ENCODE measurements around the gene MAPK12. TPM values are rescaled to one million over a fixed set of nuclear protein-coding genes. Genes with fewer than 3 reads are reported as not detected.

Gene MAPK12
- total RNA-seq, 1 donor from 2014 or later, result 63.3 TPM

GRCh38 chr22:50281384-50281760 lies 19.9 kb upstream of the MAPK12 start:
- no peaks in the 10 kb centered on the region for H3K27me3 Mint-ChIP-seq (ENCODE audit: low read depth)
- H3K9me3 Mint-ChIP-seq, result no peaks in the 10 kb centered on the region
- no peak for TF ChIP-seq CTCF (IDR thresholded peaks at IDR 0.05; ENCODE audit: unreplicated experiment)
- H3K36me3 Mint-ChIP-seq, result peaks cover 15% of the 10 kb centered on the region
- H3K4me3 Mint-ChIP-seq, result no peak overlapping the region
- no peak for DNase-seq (ENCODE audit: low spot score in 2 of 2, unreplicated experiment in 2 of 2)
- H3K27ac Mint-ChIP-seq, result no peak overlapping the region
- peaks cover 8% of the 10 kb centered on the region for H3K4me1 Mint-ChIP-seq

- H3K36me3 Mint-ChIP-seq, result peaks cover 13% of the 10 kb centered on the region
- H3K4me3 Mint-ChIP-seq, result no peak overlapping the region
- H3K9me3 Mint-ChIP-seq, result no peaks in the 10 kb centered on the region
- H3K4me1 Mint-ChIP-seq, result peaks cover 8% of the 10 kb centered on the region
- peak overlapping the region; percentile 47 for H3K27ac Mint-ChIP-seq
- TF ChIP-seq CTCF (IDR thresholded peaks at IDR 0.05; ENCODE audit: unreplicated experiment), result no peak
- DNase-seq (ENCODE audit: low spot score in 2 of 2, unreplicated experiment in 2 of 2), result no peak
- no peaks in the 10 kb centered on the region for H3K27me3 Mint-ChIP-seq (ENCODE audit: low read depth)
These were observed 19.4 kb upstream of the MAPK12 start for GRCh38 chr22:50280708-50281383.

- Mint-ChIP-seq H3K9me3 (no peaks in the 10 kb centered on the region), H3K27me3 (ENCODE audit: low read depth) (no peaks in the 10 kb centered on the region), H3K36me3 (peaks cover 12% of the 10 kb centered on the region), H3K4me3 (no peak overlapping the region), H3K4me1 (peaks cover 8% of the 10 kb centered on the region), H3K27ac (no peak overlapping the region)
- no peak for TF ChIP-seq CTCF (IDR thresholded peaks at IDR 0.05; ENCODE audit: unreplicated experiment)
- no peak for DNase-seq (ENCODE audit: low spot score in 2 of 2, unreplicated experiment in 2 of 2)
These were observed 18.7 kb upstream of the MAPK12 start for GRCh38 chr22:50280022-50280707.

GRCh38 chr22:50278956-50279619 lies 17.6 kb upstream of the MAPK12 start:
- H3K4me3 Mint-ChIP-seq, result no peak overlapping the region
- H3K27me3 Mint-ChIP-seq (ENCODE audit: low read depth), result no peaks in the 10 kb centered on the region
- no peak for TF ChIP-seq CTCF (IDR thresholded peaks at IDR 0.05; ENCODE audit: unreplicated experiment)
- no peak for DNase-seq (ENCODE audit: low spot score in 2 of 2, unreplicated experiment in 2 of 2)
- no peak overlapping the region for H3K27ac Mint-ChIP-seq
- no peaks in the 10 kb centered on the region for H3K9me3 Mint-ChIP-seq
- peaks cover 8% of the 10 kb centered on the region for H3K4me1 Mint-ChIP-seq
- peaks cover 18% of the 10 kb centered on the region for H3K36me3 Mint-ChIP-seq

- H3K27ac Mint-ChIP-seq, result no peak overlapping the region
- no peak for DNase-seq (ENCODE audit: low spot score in 2 of 2, unreplicated experiment in 2 of 2)
- H3K4me1 Mint-ChIP-seq, result peaks cover 8% of the 10 kb centered on the region
- H3K9me3 Mint-ChIP-seq, result no peaks in the 10 kb centered on the region
- no peaks in the 10 kb centered on the region for H3K27me3 Mint-ChIP-seq (ENCODE audit: low read depth)
- no peak overlapping the region for H3K4me3 Mint-ChIP-seq
- TF ChIP-seq CTCF (IDR thresholded peaks at IDR 0.05; ENCODE audit: unreplicated experiment), result no peak
- H3K36me3 Mint-ChIP-seq, result peaks cover 23% of the 10 kb centered on the region
These were observed 17.0 kb upstream of the MAPK12 start for GRCh38 chr22:50278461-50278860.
